GM23338 (cell line): ENCODE results near the gene FAF1. TPM values are rescaled to one million over a fixed set of nuclear protein-coding genes. Genes with fewer than 3 reads are reported as not detected.

Experiments used
- ATAC-seq: fragments of 200-7000 bp; cut with Tn5 transposase; 3 replicates; pipeline ENCODE4 v1.9.1; 2020
- DNase-seq: peaks from one replicate; pipeline ENCODE4 v3.0.0-alpha.2; 2015; ENCODE audit warnings: low spot score
- H2AFZ ChIP-seq: fragments of 200-600 bp; sonication (generic); 2 replicates; pipeline ENCODE4 v1.8.0; 2016; ENCODE audit warnings: antibody characterized with exemption, mild to moderate bottlenecking, moderate library complexity
- H3F3A ChIP-seq: fragments of 200-600 bp; sonication (generic); replicated peaks from 2 replicates; pipeline ENCODE4 v1.8.0; 2017; ENCODE audit warnings: antibody characterized with exemption, mixed run types, low read depth
- H3K27ac ChIP-seq: fragments of 200-600 bp; sonication (generic); 2 replicates; pipeline ENCODE4 v1.6.1; 2016; ENCODE audit warnings: low read depth
- H3K27me3 ChIP-seq: fragments of 200-600 bp; sonication (generic); 2 replicates; pipeline ENCODE4 v1.8.0; 2016; ENCODE audit warnings: mild to moderate bottlenecking, mixed run types, moderate library complexity; ENCODE audit not compliant: insufficient read depth
- H3K36me3 ChIP-seq: fragments of 200-600 bp; sonication (generic); 2 replicates; pipeline ENCODE4 v1.8.0; 2016; ENCODE audit warnings: mild to moderate bottlenecking; ENCODE audit not compliant: insufficient read depth
- H3K4me1 ChIP-seq: fragments of 200-600 bp; sonication (generic); 2 replicates; pipeline ENCODE4 v1.8.0; 2016; ENCODE audit warnings: mild to moderate bottlenecking, moderate library complexity; ENCODE audit not compliant: insufficient read depth
- H3K4me2 ChIP-seq: fragments of 200-600 bp; sonication (generic); 2 replicates; pipeline ENCODE4 v1.7.1; 2017; ENCODE audit warnings: mixed run types
- H3K4me3 ChIP-seq: fragments of 200-600 bp; sonication (generic); 2 replicates; pipeline ENCODE4 v1.6.1; 2016; ENCODE audit warnings: mixed run types
- H3K79me2 ChIP-seq: fragments of 200-600 bp; sonication (generic); replicated peaks from 2 replicates; pipeline ENCODE4 v1.8.0; 2017; ENCODE audit warnings: mild to moderate bottlenecking; ENCODE audit not compliant: insufficient read depth
- H3K9me2 ChIP-seq: fragments of 200-600 bp; sonication (generic); 2 replicates; pipeline ENCODE4 v1.8.0; 2017; ENCODE audit not compliant: insufficient read depth
- H4K20me1 ChIP-seq: fragments of 200-600 bp; sonication (generic); replicated peaks from 2 replicates; pipeline ENCODE4 v1.8.0; 2017; ENCODE audit warnings: mild to moderate bottlenecking; ENCODE audit not compliant: insufficient read depth
- H3K27ac Mint-ChIP-seq: 2 replicates; pipeline ENCODE4 v1.8.0; 2020; ENCODE audit warnings: inconsistent platforms, mild to moderate bottlenecking, moderate library complexity, mixed read lengths
- H3K27me3 Mint-ChIP-seq: 3 replicates; pipeline ENCODE4 v1.8.0; 2022; ENCODE audit warnings: low read depth, mild to moderate bottlenecking, moderate library complexity, mixed read lengths, inconsistent platforms; ENCODE audit not compliant: insufficient read depth, poor library complexity
- H3K36me3 Mint-ChIP-seq: 3 replicates; pipeline ENCODE4 v1.8.0; 2021; ENCODE audit warnings: low read depth, mild to moderate bottlenecking, inconsistent platforms, moderate library complexity, mixed read lengths
- H3K4me1 Mint-ChIP-seq: 3 replicates; pipeline ENCODE4 v1.8.0; 2020; ENCODE audit warnings: mild to moderate bottlenecking, inconsistent platforms, mixed read lengths
- H3K4me3 Mint-ChIP-seq: 3 replicates; pipeline ENCODE4 v1.8.0; 2021; ENCODE audit warnings: moderate library complexity, mild to moderate bottlenecking, inconsistent platforms, mixed read lengths
- H3K9me3 Mint-ChIP-seq: 3 replicates; pipeline ENCODE4 v1.8.0; 2020; ENCODE audit warnings: moderate library complexity, mild to moderate bottlenecking, inconsistent platforms, mixed read lengths
- CREB1 ChIP-seq: fragments of 250-450 bp; sonication (Bioruptor Pico); IDR thresholded peaks from 2 replicates; pipeline ENCODE4 v1.5.0; 2020; ENCODE audit warnings: low read depth, mild to moderate bottlenecking, moderate library complexity
- EZH2 ChIP-seq: fragments of 200-600 bp; sonication (generic); IDR thresholded peaks from one replicate; pipeline ENCODE4 v1.8.0; 2017; ENCODE audit warnings: antibody characterized with exemption, mild to moderate bottlenecking, low read depth; ENCODE audit not compliant: unreplicated experiment
- EZH2phosphoT487 ChIP-seq: fragments of 200-600 bp; sonication (generic); IDR thresholded peaks from one replicate; pipeline ENCODE4 v1.8.1; 2018; ENCODE audit warnings: antibody characterized with exemption; ENCODE audit not compliant: unreplicated experiment
- JUNB ChIP-seq: IDR thresholded peaks from one replicate; pipeline ENCODE4 v1.6.1; 2016; ENCODE audit warnings: antibody characterized with exemption; ENCODE audit not compliant: unreplicated experiment
- NANOG ChIP-seq: IDR thresholded peaks from 2 replicates; pipeline ENCODE4 v1.6.1; 2016; ENCODE audit warnings: antibody characterized with exemption, borderline replicate concordance
- POLR2AphosphoS5 ChIP-seq: IDR thresholded peaks from 2 replicates; pipeline ENCODE4 v1.6.1; 2016; ENCODE audit warnings: antibody characterized with exemption, low read depth
- STAT1 ChIP-seq: IDR thresholded peaks from one replicate; pipeline ENCODE4 v1.6.1; 2016; ENCODE audit warnings: antibody characterized with exemption; ENCODE audit not compliant: unreplicated experiment
- polyA plus RNA-seq: library from polyadenylated mRNA; unstranded; fragments of >200 nt; fragmentation: Nextera tagmentation; extraction: Ambion mirVana; gene quantifications from 2 replicates; pipeline ENCODE4 v1.2.1, GENCODE V29; 2016
- total RNA-seq: library from RNA; depleted of rRNA; stranded (reverse); fragments of >200 nt; shearing (Covaris generic); gene quantifications from 2 replicates; pipeline ENCODE4 v1.2.3, GENCODE V29; 2014
- TF ChIP-seq, protein P1 (sequence below): IDR thresholded peaks from one replicate; pipeline ENCODE4 v1.6.1; 2018; ENCODE audit warnings: antibody characterized with exemption; ENCODE audit not compliant: unreplicated experiment
- TF ChIP-seq, protein P2 (sequence below): IDR thresholded peaks from 2 replicates; pipeline ENCODE4 v1.6.1; 2016; ENCODE audit warnings: antibody characterized with exemption
- TF ChIP-seq, protein P3 (sequence below): fragments of 250-450 bp; sonication (Bioruptor Pico); IDR thresholded peaks from 2 replicates; pipeline ENCODE4 v1.5.0; 2020; ENCODE audit warnings: mild to moderate bottlenecking, moderate library complexity

The FAF1 gene
- total and polyA plus RNA-seq, 2 experiments from 2014 or later: 24.1 to 53.2 TPM

DNA sequence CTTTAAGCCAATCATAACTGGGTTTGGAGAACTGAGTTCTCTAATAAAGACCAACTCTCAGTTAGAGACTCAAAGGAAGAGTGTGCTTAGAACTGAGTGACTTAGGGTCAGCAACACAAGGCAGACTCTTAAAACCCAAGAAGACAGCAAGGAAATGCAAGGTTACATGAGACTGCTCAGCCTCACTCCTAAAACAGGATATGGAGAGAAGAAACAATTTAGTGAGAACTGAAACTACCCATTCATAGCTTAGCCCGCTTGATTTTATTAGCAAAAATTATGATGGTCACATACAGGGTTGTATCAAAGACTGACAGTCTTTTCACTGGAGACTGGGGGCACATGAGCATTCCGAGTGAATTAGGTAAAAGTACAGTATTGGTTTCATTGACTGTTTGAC, 457.9 kb downstream of the FAF1 start:
- H3K79me2 ChIP-seq: no peaks in the 10 kb centered on the region
- DNase-seq (no peak), ATAC-seq (no peak)
- H3K4me1 Mint-ChIP-seq: no peaks in the 10 kb centered on the region
- no peaks in the 10 kb centered on the region for H3K27me3 ChIP-seq
- H2AFZ ChIP-seq: no peak overlapping the region
- H4K20me1 ChIP-seq: no peaks in the 10 kb centered on the region
- H3K4me3 Mint-ChIP-seq: no peak overlapping the region
- peaks cover 25% of the 10 kb centered on the region; the same call in 2 of the 3 replicates for H3K36me3 Mint-ChIP-seq
- no peak overlapping the region for H3K4me3 ChIP-seq
- no peaks in the 10 kb centered on the region for H3K4me1 ChIP-seq
- H3K27ac Mint-ChIP-seq: no peak overlapping the region
- no peaks in the 10 kb centered on the region for H3F3A ChIP-seq
- H3K9me2 ChIP-seq: no peaks in the 10 kb centered on the region
- no peaks in the 10 kb centered on the region; the same call in 1 of the 2 replicates for H3K36me3 ChIP-seq
- peaks cover 21% of the 10 kb centered on the region for H3K9me3 Mint-ChIP-seq
- no peak overlapping the region for H3K27ac ChIP-seq
- no peak overlapping the region for H3K4me2 ChIP-seq
- peaks cover 1% of the 10 kb centered on the region for H3K27me3 Mint-ChIP-seq
- TF ChIP-seq JUNB (no peak), STAT1 (no peak), EZH2 (no peak), NANOG (no peak), CREB1 (CRISPR knock-in tag) (no peak)
- TF ChIP-seq, protein P1, sequence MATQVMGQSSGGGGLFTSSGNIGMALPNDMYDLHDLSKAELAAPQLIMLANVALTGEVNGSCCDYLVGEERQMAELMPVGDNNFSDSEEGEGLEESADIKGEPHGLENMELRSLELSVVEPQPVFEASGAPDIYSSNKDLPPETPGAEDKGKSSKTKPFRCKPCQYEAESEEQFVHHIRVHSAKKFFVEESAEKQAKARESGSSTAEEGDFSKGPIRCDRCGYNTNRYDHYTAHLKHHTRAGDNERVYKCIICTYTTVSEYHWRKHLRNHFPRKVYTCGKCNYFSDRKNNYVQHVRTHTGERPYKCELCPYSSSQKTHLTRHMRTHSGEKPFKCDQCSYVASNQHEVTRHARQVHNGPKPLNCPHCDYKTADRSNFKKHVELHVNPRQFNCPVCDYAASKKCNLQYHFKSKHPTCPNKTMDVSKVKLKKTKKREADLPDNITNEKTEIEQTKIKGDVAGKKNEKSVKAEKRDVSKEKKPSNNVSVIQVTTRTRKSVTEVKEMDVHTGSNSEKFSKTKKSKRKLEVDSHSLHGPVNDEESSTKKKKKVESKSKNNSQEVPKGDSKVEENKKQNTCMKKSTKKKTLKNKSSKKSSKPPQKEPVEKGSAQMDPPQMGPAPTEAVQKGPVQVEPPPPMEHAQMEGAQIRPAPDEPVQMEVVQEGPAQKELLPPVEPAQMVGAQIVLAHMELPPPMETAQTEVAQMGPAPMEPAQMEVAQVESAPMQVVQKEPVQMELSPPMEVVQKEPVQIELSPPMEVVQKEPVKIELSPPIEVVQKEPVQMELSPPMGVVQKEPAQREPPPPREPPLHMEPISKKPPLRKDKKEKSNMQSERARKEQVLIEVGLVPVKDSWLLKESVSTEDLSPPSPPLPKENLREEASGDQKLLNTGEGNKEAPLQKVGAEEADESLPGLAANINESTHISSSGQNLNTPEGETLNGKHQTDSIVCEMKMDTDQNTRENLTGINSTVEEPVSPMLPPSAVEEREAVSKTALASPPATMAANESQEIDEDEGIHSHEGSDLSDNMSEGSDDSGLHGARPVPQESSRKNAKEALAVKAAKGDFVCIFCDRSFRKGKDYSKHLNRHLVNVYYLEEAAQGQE: no peak
- TF ChIP-seq, protein P2, sequence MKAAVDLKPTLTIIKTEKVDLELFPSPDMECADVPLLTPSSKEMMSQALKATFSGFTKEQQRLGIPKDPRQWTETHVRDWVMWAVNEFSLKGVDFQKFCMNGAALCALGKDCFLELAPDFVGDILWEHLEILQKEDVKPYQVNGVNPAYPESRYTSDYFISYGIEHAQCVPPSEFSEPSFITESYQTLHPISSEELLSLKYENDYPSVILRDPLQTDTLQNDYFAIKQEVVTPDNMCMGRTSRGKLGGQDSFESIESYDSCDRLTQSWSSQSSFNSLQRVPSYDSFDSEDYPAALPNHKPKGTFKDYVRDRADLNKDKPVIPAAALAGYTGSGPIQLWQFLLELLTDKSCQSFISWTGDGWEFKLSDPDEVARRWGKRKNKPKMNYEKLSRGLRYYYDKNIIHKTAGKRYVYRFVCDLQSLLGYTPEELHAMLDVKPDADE: no peak

DNA sequence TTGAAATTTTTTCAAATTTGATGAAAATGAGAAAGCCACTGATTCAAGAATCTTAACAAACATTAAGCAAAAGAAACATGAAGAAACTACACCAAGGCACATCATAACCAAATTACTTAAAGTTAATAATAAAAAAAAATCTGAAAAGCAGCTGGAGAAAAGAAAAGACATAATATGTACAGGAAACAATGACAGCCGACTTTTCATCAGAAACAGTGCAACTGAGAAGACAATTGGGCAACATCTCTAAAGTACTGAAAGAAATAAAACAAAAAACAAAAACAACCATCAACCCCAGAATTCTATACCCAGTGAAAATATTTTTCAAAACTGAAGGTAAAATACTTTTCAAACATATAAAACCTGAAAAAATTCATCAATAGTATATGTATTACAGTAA, 463.1 kb downstream of the FAF1 start:
- Mint-ChIP-seq H3K4me3 (no peak overlapping the region), H3K36me3 (peaks cover 24% of the 10 kb centered on the region; the same call in 2 of the 3 replicates), H3K27me3 (peaks cover 2% of the 10 kb centered on the region), H3K9me3 (peaks cover 23% of the 10 kb centered on the region), H3K27ac (no peak overlapping the region), H3K4me1 (no peaks in the 10 kb centered on the region)
- no peak overlapping the region for H3K4me3 ChIP-seq
- H2AFZ ChIP-seq: no peak overlapping the region
- no peaks in the 10 kb centered on the region for H3F3A ChIP-seq
- DNase-seq (no peak), ATAC-seq (no peak)
- H3K79me2 ChIP-seq: no peaks in the 10 kb centered on the region
- H3K27me3 ChIP-seq: no peaks in the 10 kb centered on the region
- no peak overlapping the region for H3K4me2 ChIP-seq
- no peaks in the 10 kb centered on the region for H4K20me1 ChIP-seq
- H3K9me2 ChIP-seq: no peaks in the 10 kb centered on the region
- H3K4me1 ChIP-seq: no peaks in the 10 kb centered on the region
- H3K36me3 ChIP-seq: 0 out of 2 replicates have a peak, but pooled peaks cover 5% of the 10 kb centered on the region
- H3K27ac ChIP-seq: no peak overlapping the region
- TF ChIP-seq JUNB (no peak), EZH2phosphoT487 (no peak), POLR2AphosphoS5 (no peak), EZH2 (no peak)
- TF ChIP-seq, protein P3, sequence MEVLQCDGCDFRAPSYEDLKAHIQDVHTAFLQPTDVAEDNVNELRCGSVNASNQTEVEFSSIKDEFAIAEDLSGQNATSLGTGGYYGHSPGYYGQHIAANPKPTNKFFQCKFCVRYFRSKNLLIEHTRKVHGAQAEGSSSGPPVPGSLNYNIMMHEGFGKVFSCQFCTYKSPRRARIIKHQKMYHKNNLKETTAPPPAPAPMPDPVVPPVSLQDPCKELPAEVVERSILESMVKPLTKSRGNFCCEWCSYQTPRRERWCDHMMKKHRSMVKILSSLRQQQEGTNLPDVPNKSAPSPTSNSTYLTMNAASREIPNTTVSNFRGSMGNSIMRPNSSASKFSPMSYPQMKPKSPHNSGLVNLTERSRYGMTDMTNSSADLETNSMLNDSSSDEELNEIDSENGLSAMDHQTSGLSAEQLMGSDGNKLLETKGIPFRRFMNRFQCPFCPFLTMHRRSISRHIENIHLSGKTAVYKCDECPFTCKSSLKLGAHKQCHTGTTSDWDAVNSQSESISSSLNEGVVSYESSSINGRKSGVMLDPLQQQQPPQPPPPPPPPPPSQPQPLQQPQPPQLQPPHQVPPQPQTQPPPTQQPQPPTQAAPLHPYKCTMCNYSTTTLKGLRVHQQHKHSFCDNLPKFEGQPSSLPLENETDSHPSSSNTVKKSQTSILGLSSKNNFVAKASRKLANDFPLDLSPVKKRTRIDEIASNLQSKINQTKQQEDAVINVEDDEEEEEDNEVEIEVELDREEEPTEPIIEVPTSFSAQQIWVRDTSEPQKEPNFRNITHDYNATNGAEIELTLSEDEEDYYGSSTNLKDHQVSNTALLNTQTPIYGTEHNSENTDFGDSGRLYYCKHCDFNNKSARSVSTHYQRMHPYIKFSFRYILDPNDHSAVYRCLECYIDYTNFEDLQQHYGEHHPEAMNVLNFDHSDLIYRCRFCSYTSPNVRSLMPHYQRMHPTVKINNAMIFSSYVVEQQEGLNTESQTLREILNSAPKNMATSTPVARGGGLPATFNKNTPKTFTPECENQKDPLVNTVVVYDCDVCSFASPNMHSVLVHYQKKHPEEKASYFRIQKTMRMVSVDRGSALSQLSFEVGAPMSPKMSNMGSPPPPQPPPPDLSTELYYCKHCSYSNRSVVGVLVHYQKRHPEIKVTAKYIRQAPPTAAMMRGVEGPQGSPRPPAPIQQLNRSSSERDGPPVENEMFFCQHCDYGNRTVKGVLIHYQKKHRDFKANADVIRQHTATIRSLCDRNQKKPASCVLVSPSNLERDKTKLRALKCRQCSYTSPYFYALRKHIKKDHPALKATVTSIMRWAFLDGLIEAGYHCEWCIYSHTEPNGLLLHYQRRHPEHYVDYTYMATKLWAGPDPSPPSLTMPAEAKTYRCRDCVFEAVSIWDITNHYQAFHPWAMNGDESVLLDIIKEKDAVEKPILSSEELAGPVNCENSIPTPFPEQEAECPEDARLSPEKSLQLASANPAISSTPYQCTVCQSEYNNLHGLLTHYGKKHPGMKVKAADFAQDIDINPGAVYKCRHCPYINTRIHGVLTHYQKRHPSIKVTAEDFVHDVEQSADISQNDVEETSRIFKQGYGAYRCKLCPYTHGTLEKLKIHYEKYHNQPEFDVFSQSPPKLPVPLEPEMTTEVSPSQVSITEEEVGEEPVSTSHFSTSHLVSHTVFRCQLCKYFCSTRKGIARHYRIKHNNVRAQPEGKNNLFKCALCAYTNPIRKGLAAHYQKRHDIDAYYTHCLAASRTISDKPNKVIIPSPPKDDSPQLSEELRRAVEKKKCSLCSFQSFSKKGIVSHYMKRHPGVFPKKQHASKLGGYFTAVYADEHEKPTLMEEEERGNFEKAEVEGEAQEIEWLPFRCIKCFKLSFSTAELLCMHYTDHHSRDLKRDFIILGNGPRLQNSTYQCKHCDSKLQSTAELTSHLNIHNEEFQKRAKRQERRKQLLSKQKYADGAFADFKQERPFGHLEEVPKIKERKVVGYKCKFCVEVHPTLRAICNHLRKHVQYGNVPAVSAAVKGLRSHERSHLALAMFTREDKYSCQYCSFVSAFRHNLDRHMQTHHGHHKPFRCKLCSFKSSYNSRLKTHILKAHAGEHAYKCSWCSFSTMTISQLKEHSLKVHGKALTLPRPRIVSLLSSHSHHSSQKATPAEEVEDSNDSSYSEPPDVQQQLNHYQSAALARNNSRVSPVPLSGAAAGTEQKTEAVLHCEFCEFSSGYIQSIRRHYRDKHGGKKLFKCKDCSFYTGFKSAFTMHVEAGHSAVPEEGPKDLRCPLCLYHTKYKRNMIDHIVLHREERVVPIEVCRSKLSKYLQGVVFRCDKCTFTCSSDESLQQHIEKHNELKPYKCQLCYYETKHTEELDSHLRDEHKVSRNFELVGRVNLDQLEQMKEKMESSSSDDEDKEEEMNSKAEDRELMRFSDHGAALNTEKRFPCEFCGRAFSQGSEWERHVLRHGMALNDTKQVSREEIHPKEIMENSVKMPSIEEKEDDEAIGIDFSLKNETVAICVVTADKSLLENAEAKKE (CRISPR knock-in tag): no peak
- TF ChIP-seq, protein P2: no peak
